Body of pancreas (tissue), 4 donors: Measurements from ENCODE around the gene LIN7B.

Experiments
- CTCF ChIP-seq, 7 experiments: fragments of 450-650 bp in 4 of 7; fragments of 200-600 bp in 3 of 7; sonication (generic) in 3 of 7; IDR thresholded peaks; one replicate each; pipeline ENCODE4 v1.5.1; 2016 to 2019; ENCODE audit warnings: antibody characterized with exemption in 7 of 7
- POLR2A ChIP-seq, 3 donors: fragments of 450-650 bp; IDR thresholded peaks; one replicate each; pipeline ENCODE4 v1.6.1; 2016; ENCODE audit warnings: antibody characterized with exemption in 3 of 3, mild to moderate bottlenecking in 2 of 3

GRCh38 chr19:49150944-49151243, 36.7 kb downstream of the LIN7B start:
- no peak for TF ChIP-seq POLR2A (IDR thresholded peaks at IDR 0.05)
- no peak for TF ChIP-seq CTCF (IDR thresholded peaks at IDR 0.05)
